ENCODE data around the gene FAM13B.
"Not testable (repeated sequence)": the region's sequence is repeated elsewhere in the genome, so short reads cannot be mapped to it uniquely, and the experiment has no call there.

Gene FAM13B

GRCh38 chr5:138077064-138077696, 44.3 kb upstream of the FAM13B start:
- H3F3A ChIP-seq (ENCODE audit: insufficient read depth): no peaks in the 10 kb centered on the region
- no peak overlapping the region for H3K27ac ChIP-seq (ENCODE audit: low read depth, low read length)
- H4K20me1 ChIP-seq (ENCODE audit: low read depth, low read length): no peaks in the 10 kb centered on the region
- no peak overlapping the region for H2AFZ ChIP-seq (ENCODE audit: low read depth, low read length, severe bottlenecking)
- TF ChIP-seq CTCF (IDR thresholded peaks at IDR 0.05; ENCODE audit: insufficient read depth, low read length, poor library complexity, severe bottlenecking) (peak; percentile 52), EZH2phosphoT487 (conservative IDR thresholded peaks at IDR 0.05; ENCODE audit: low read length) (no peak)
- H3K27me3 ChIP-seq (ENCODE audit: low read length): no peaks in the 10 kb centered on the region
- no peaks in the 10 kb centered on the region for H3K36me3 ChIP-seq (ENCODE audit: low read length)
- H3K9me3 ChIP-seq (ENCODE audit: insufficient read depth, low read length): no peaks in the 10 kb centered on the region
- H3K79me2 ChIP-seq (ENCODE audit: insufficient read depth, low read length): no peaks in the 10 kb centered on the region
- no peak overlapping the region for H3K4me3 ChIP-seq (ENCODE audit: insufficient read depth, low read length, poor library complexity, severe bottlenecking)
- no peaks in the 10 kb centered on the region for H3K9me2 ChIP-seq (replicated peaks; ENCODE audit: insufficient read depth, low read length)
- no peak overlapping the region for H3K4me2 ChIP-seq (ENCODE audit: low read depth, low read length, poor library complexity, severe bottlenecking)
- H3K9ac ChIP-seq (ENCODE audit: low read length): no peak overlapping the region

GRCh38 chr5:138070026-138070425, 37.1 kb upstream of the FAM13B start:
- not testable (repeated sequence) for H3K27ac ChIP-seq (ENCODE audit: low read depth, low read length); H3K9me2 ChIP-seq (replicated peaks; ENCODE audit: insufficient read depth, low read length)

GRCh38 chr5:138068742-138069600, 36.1 kb upstream of the FAM13B start:
- Histone ChIP-seq H3K36me3 (ENCODE audit: low read length) (no peaks in the 10 kb centered on the region), H4K20me1 (ENCODE audit: low read depth, low read length) (no peaks in the 10 kb centered on the region), H3K9ac (ENCODE audit: low read length) (no peak overlapping the region), H2AFZ (ENCODE audit: low read depth, low read length, severe bottlenecking) (no peak overlapping the region), H3K4me3 (ENCODE audit: insufficient read depth, low read length, poor library complexity, severe bottlenecking) (no peak overlapping the region), H3K9me3 (ENCODE audit: insufficient read depth, low read length) (no peaks in the 10 kb centered on the region), H3K9me2 (replicated peaks; ENCODE audit: insufficient read depth, low read length) (no peaks in the 10 kb centered on the region), H3K27me3 (ENCODE audit: low read length) (no peaks in the 10 kb centered on the region), H3K27ac (ENCODE audit: low read depth, low read length) (no peak overlapping the region), H3K4me2 (ENCODE audit: low read depth, low read length, poor library complexity, severe bottlenecking) (no peak overlapping the region), H3K79me2 (ENCODE audit: insufficient read depth, low read length) (no peaks in the 10 kb centered on the region), H3F3A (ENCODE audit: insufficient read depth) (no peaks in the 10 kb centered on the region)
- TF ChIP-seq CTCF (IDR thresholded peaks at IDR 0.05; ENCODE audit: insufficient read depth, low read length, poor library complexity, severe bottlenecking): peak; percentile 88
- no peak for TF ChIP-seq EZH2phosphoT487 (conservative IDR thresholded peaks at IDR 0.05; ENCODE audit: low read length)

More at GRCh38 chr5:138070026-138070425, 37.1 kb upstream of the FAM13B start:
- H3K4me2 ChIP-seq (ENCODE audit: low read depth, low read length, poor library complexity, severe bottlenecking); H3K36me3 ChIP-seq (ENCODE audit: low read length); H3K4me3 ChIP-seq (ENCODE audit: insufficient read depth, low read length, poor library complexity, severe bottlenecking); H2AFZ ChIP-seq (ENCODE audit: low read depth, low read length, severe bottlenecking); H3F3A ChIP-seq (ENCODE audit: insufficient read depth); H3K9me3 ChIP-seq (ENCODE audit: insufficient read depth, low read length); H4K20me1 ChIP-seq (ENCODE audit: low read depth, low read length); H3K9ac ChIP-seq (ENCODE audit: low read length); H3K79me2 ChIP-seq (ENCODE audit: insufficient read depth, low read length); H3K27me3 ChIP-seq (ENCODE audit: low read length): not testable (repeated sequence)

GRCh38 chr5:138067945-138068344, 35.1 kb upstream of the FAM13B start:
- no peak for TF ChIP-seq EZH2phosphoT487 (conservative IDR thresholded peaks at IDR 0.05; ENCODE audit: low read length)
- Histone ChIP-seq H3K9ac (ENCODE audit: low read length) (no peak overlapping the region), H4K20me1 (ENCODE audit: low read depth, low read length) (no peaks in the 10 kb centered on the region), H3K79me2 (ENCODE audit: insufficient read depth, low read length) (no peaks in the 10 kb centered on the region), H3K9me3 (ENCODE audit: insufficient read depth, low read length) (no peaks in the 10 kb centered on the region), H2AFZ (ENCODE audit: low read depth, low read length, severe bottlenecking) (no peak overlapping the region), H3K36me3 (ENCODE audit: low read length) (no peaks in the 10 kb centered on the region), H3K9me2 (replicated peaks; ENCODE audit: insufficient read depth, low read length) (no peaks in the 10 kb centered on the region), H3K4me2 (ENCODE audit: low read depth, low read length, poor library complexity, severe bottlenecking) (no peak overlapping the region), H3K27me3 (ENCODE audit: low read length) (no peaks in the 10 kb centered on the region), H3K27ac (ENCODE audit: low read depth, low read length) (no peak overlapping the region), H3F3A (ENCODE audit: insufficient read depth) (no peaks in the 10 kb centered on the region), H3K4me3 (ENCODE audit: insufficient read depth, low read length, poor library complexity, severe bottlenecking) (no peak overlapping the region)

Measured in SU-DHL-6 (cell line).